Activated CD4-positive, CD25-positive, alpha-beta regulatory T cell treated with anti-CD3 and anti-CD28 coated beads, Interleukin-2, amount 50 U/mL, for 72 hours (primary cell): ENCODE measurements around the gene SPATA1.
"Not testable (repeated sequence)": the region's sequence is repeated elsewhere in the genome, so short reads cannot be mapped to it uniquely, and the experiment has no call there.

Source experiments
- DNase-seq: peaks from one replicate; pipeline ENCODE4 v3.0.0; 2021

The SPATA1 gene

DNA sequence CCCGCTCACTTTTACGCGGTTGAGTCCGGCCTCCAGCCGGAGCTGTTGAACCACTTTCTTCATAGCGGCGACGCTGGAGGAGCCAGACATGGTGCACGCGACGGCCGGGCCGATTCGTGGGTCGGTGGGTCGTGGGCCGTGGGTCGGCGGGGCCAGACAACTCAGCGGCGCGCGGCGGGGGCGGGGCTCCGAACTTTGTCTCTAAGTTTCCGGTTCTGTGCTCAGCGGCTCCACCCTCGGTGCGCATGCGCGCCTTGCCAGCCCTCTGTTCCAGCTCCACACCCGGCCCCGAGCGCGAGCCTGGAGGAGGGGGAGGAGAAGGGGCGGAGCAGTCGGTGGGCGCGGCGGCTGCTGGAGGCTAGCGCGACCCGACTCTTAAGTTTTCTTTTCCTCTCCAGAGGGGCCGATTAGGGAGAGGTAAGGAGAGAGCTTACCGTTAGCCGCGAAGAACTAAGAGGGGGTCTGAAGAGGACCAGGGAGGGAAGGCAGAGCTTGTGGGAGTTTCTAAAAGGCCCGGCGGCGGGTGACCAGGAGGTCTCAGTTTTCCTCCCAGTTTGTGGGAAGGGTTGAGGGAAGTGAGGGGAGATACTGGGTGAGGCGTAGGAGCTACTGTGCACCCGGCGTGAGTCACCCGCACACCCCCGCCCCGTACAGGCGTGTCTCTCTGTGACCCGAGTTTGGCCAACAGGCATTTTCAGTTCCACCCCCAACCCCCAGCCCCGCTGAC lies at the start of gene SPATA1, which contains the start of gene GNG5:
SPATA1 (plus strand) TSS at position 385 of the 727 bp plus-strand sequence. CDS start 9,974 bp downstream, outside the sequence.
GNG5 (minus strand) TSS at position 580 of the 727 bp plus-strand sequence; CDS start at position 90, 490 bp downstream.
- DNase-seq: peak; percentile 97

- no peak for DNase-seq
These were observed 44.1 kb upstream of the SPATA1 start for GRCh38 chr1:84462118-84462517.

DNA sequence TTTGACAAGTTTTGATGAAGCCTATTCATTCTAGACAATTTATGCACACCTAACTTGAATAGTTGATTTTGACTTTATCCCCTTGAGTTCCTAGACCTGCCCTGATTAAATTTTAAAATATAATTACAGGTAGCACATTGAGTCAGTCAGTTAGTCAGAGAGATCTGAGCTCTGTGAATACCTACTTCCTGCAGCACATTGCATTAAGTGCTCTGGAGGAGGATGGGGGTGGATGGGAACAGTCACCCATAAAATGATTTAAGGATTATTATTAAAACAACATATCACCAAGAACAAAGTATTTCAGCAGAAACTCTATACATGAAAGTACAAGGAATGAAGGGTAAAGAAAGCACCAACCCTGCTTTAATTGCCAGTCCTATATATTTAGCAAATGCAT lies 38.9 kb upstream of the SPATA1 start:
- no peak for DNase-seq

- no peak for DNase-seq
These were observed 30.0 kb upstream of the SPATA1 start for GRCh38 chr1:84476225-84476624.

DNA sequence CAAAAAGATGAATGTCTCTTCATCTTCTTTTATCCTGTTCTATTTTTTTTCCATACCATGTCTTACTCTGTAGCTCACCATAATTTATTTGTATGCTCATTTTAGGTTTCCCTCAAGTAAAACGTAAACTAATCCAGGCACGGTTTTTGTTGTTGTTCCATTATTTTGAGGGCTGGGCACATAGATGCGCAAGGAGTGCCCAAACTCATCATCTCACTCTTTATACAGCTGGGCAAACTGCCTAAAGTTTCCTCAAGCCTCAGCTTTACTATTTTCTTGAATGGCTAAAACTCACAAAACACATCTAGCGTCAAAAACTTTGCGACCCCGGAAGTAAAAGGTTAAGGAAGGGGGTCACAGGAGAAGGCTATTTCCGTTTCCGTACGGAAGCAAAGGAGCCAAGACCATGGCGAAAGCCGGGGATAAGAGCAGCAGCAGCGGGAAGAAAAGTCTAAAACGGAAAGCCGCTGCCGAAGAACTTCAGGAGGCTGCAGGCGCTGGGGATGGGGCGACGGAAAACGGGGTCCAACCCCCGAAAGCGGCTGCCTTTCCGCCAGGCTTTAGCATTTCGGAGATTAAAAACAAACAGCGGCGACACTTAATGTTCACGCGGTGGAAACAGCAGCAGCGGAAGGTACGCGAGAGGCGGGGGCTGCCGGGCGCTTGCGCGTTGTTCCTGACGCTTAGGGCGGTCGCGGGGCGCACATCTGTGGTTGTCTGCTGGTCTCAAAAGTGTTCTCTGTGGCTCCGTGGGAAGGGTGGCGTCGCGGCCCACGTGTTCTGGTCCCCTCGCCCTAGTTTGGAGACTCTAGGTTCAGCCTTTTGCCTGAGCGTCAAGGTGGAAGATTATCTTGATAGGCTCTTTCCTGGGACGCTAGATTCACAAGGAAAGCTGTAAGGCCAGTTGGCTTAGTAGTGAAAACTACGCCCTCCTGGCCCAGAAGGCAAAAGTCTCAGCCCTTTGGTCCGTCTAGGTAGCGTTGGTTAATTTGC lies 27.0 kb upstream of the SPATA1 start, which contains the start of gene RPF1:
RPF1 (plus strand) TSS at position 391 of the 993 bp plus-strand sequence; CDS start at position 407, 16 bp downstream.
- DNase-seq: peak; percentile 76

- no peak for DNase-seq
These were observed 26.2 kb upstream of the SPATA1 start for GRCh38 chr1:84479998-84480397.

- no peak for DNase-seq
These were observed 25.5 kb upstream of the SPATA1 start for GRCh38 chr1:84480650-84481049.

DNA sequence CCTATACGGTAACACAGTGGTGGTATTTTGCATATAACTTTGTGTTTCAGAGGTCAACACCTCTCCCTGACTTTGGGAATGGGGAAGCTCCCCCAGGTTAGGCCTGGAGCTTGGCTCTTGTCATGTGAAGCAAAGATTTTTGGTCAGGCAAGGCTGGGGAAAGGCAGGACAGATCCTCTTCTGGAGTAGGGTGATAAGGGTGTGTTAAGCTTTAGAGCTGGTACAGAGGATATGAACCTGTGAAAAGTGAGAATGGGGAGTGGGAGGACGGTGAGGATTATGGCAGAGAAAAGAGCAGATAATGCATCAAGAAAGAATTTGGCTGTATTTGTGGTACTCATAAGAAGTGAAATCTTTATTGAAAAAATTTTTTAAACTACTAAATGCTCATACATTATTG lies 24.9 kb upstream of the SPATA1 start:
- DNase-seq: no peak

GRCh38 chr1:84488107-84488506 lies 18.1 kb upstream of the SPATA1 start:
- DNase-seq: no peak

DNA sequence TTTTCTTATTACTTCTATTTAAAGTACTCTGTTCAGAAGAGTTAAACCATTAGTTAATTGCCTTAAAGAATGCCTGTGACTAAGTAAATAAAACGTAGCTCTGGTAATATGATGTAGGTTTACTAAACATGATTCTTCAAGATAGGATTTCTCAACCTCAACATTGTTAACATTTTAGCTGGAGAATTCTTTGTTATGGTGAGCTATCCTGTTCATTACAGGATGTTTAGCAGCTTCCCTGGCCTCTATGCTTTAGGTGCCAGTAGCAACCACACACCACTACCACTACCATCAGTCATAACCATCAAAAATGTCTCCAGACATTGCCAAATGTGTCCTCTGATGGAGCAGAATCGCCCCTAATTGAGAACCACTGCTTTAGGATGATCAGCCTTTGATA lies 16.4 kb upstream of the SPATA1 start:
- no peak for DNase-seq

GRCh38 chr1:84492726-84493125 lies 13.5 kb upstream of the SPATA1 start:
- no peak for DNase-seq

DNA sequence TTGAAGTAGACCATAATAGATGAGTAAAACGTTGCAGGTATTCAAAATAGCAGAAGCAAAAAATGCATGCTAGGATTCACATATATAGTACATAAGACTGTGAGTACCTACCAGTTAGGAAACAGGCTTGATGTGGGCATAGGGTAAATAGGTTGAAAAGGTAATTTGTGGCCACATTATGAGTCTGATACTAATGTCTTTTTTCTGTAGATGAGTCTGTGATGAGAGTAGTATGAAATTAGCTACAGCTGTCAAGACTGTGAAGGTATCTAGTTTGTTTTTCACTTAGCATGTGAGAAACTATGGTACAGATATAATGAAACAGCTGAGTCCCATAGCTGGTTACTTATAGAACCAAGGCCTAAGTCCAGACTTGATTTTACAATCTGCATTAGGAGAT lies 12.4 kb upstream of the SPATA1 start:
- no peak for DNase-seq

- no peak for DNase-seq
These were observed 9.7 kb upstream of the SPATA1 start for GRCh38 chr1:84496498-84496897.

DNA sequence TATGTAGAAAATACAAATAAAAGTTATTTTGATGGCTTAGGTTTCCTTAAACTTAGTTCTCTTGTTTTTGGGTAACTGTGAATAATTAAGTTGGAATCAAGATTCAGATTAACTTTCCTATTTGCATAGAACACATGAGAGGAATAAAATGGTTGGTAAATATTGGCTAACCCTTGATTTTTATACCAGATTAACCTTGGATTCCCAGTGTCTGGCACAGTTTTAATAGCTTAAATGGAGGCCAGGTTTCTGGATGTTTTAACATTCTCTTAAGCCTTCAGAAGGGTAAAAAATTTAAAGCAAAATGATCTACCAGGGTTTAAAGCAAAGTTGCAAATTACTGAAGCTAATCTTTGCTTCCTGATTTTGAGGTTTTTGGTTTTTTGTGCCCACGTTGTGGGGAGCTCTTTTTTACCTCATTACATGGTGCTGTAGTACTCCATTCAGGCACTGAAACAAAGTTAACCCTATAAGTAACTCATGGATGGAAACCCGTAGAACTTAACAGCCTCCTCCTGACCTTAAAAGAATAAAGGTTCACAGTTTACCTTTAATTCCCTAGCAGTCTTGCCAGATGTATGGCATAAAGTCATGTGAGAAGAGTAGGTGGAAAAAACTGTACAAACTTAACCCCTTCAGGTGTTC lies 8.4 kb upstream of the SPATA1 start:
- DNase-seq: no peak

DNA sequence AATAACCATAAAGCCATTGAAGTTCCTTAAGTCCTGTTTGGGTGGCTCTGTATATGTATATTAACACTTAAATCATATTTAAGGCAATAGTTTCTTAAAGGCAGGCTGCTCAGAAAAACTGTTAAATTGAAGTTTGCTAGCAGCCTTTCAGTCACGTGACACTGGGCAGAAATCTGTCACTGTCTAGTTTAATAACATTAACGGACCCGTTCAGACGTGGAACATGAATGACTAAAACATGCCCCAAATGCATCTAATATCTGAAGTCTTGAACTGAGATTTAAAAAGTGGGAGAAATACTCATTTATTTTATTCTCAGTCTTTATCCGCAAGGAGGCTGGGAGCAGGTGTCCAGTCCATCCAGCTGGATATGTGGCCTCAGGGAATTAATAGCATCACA lies 3.3 kb upstream of the SPATA1 start:
- no peak for DNase-seq

DNA sequence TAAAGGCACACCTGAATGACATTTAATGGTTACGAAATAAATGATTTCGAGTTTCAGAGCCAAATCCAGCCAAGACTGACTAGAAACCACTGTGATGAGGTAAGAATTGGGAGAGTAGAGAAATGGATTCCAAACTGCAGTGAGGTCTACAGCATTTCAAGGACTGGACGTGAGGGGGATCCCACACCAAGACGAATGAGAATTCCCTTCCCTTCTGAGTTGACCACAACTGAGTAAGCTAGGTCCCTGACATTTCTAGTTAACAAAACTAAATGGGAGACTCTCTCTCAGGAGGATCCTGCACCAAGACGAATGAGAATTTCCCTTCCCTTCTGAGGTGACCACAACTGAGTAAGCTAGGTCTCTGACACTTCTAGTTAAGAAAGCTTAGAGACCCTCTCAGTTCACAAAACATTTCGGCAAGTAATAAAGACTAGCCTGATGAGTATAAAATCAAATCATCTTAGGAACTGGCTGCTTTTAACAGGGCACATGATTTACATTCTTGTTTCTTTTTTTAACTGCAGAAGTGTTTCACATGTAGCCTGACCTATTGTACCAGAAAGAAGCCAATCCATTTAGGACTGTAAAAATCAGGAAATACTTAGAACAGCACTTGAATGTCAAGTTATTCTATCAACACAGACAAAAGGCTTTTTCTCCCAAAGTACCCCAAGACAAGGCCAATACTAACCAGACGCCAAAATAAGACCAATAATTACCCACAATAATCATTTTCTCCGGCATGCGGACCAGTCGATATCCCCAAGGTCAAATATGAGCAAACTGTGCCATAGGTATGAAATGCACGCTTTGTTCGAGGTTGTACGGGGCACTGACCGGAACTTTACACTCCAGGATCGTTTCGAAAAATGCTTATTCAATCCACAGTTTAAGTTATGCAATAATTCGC lies 1.4 kb upstream of the SPATA1 start:
- DNase-seq: no peak

- no peak for DNase-seq
These were observed 639 bp upstream of the SPATA1 start for GRCh38 chr1:84505493-84506001.

GRCh38 chr1:84506729-84507453 lies 705 bp downstream of the SPATA1 start:
- no peak for DNase-seq

- DNase-seq: not testable (repeated sequence)
These were observed 1.7 kb downstream of the SPATA1 start for GRCh38 chr1:84507887-84508286.

DNA sequence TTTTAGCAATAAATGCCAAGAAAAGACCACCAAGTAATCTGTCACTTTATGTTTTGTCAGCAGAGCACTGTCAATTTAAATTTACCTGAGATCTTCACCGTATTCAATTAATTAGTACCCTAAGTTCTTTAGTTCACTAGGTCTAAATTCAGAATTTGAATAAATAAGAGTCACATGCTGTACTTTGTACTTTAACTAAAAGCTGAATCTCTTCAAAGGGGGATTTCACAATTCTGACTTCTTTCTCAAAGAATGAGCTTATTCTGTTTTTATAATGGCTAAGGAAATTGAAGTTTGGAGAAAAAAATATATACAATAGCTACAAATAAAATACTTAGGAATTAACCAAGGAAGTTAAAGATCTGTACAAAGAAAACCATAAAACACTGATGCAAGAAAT lies 2.3 kb downstream of the SPATA1 start:
- no peak for DNase-seq

- no peak for DNase-seq
These were observed 2.8 kb downstream of the SPATA1 start for GRCh38 chr1:84509029-84509428.
